Esophagus squamous epithelium (tissue), 5 donors: ENCODE results near the gene CACNB4. TPM values are rescaled to one million over a fixed set of nuclear protein-coding genes. Genes with fewer than 3 reads are reported as not detected.
"Not testable (repeated sequence)": the region's sequence is repeated elsewhere in the genome, so short reads cannot be mapped to it uniquely, and the experiment has no call there.

Source experiments
- DNase-seq: peaks from one replicate; lab custom pipeline; 2025; lab: John Stamatoyannopoulos, UW
- H3K27ac ChIP-seq, 4 donors: fragments of 200-600 bp; sonication (generic); one replicate each; pipeline ENCODE4 v1.5.1; 2016 to 2019; ENCODE audit warnings: mild to moderate bottlenecking in 1 of 4
- H3K27me3 ChIP-seq, 4 donors: fragments of 200-600 bp; sonication (generic); 1 replicate in 3 of 4; 2 replicates in 1 of 4; pipeline versions ENCODE4 v1.5.1 to v1.6.0; 2017 to 2021; ENCODE audit warnings: antibody characterized with exemption in 1 of 4
- H3K36me3 ChIP-seq, 3 donors: fragments of 200-600 bp; sonication (generic); one replicate each; pipeline ENCODE4 v1.5.1; 2016 to 2019
- H3K4me1 ChIP-seq, 3 donors: fragments of 200-600 bp; sonication (generic); one replicate each; pipeline ENCODE4 v1.5.1; 2017 to 2019
- H3K4me3 ChIP-seq, 4 donors: fragments of 200-600 bp; sonication (generic); 1 replicate in 3 of 4; 2 replicates in 1 of 4; pipeline ENCODE4 v1.5.1; 2016 to 2019; ENCODE audit warnings: mild to moderate bottlenecking in 2 of 4, moderate library complexity in 1 of 4
- H3K9me3 ChIP-seq, 3 donors: fragments of 200-600 bp; sonication (generic); one replicate each; pipeline ENCODE4 v1.5.1; 2016 to 2019
- POLR2A ChIP-seq, 4 donors: fragments of 450-650 bp; IDR thresholded peaks; one replicate each; pipeline ENCODE4 v1.6.1; 2017; ENCODE audit warnings: antibody characterized with exemption in 4 of 4, mild to moderate bottlenecking in 4 of 4, moderate library complexity in 3 of 4
- WGBS, 2 donors: methylation state at CpG; one replicate each; pipeline ENCODE4 v1.1.5; 2018; 5-methylcytosine and 5-hydroxymethylcytosine counted together
- intact Hi-C: fragments of 100-400 bp; cut with DNase I; formaldehyde crosslinking; loops from one replicate; pipeline ENCODE4 v1.15.0; 2022
- total RNA-seq, 4 donors: library from RNA; depleted of rRNA; stranded (reverse); fragments of >200 nt; gene quantifications; one replicate each; pipeline ENCODE4 v1.1.0, GENCODE V29; 2016
- TF ChIP-seq, protein P1 (sequence below), 6 experiments: fragments of 450-650 bp in 4 of 6; fragments of 200-600 bp in 2 of 6; sonication (generic) in 2 of 6; IDR thresholded peaks; one replicate each; pipeline ENCODE4 v1.5.1; 2016 to 2019; ENCODE audit warnings: antibody characterized with exemption in 6 of 6, mild to moderate bottlenecking in 4 of 6, moderate library complexity in 4 of 6
- donor health status: DM: yes; HTN: yes; CAD: no.

Gene CACNB4
- total RNA-seq, 4 donors from 2014 or later = 6.1 to 11.1 (median 7.2) TPM

DNA sequence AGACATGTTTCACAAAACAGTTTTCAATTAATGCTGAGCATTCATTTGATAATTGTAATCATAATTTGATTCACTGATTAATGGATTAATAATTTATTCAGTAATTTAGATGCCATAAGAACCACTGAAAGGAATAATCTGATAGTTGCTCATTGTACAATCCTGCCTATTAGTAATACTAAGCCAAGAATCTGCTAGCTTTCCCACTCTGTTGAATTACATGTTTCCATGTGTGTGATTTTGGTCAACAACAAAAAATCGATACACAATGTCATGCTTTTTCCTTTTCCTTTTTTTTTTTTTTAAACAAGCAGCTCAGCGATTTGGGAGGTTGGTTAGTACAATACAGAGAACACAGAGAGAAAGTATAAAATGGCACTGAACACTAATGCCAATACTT is 296.5 kb downstream of the CACNB4 start:
- Histone ChIP-seq H3K27me3 (no peaks in the 10 kb centered on the region), H3K27ac (no peak overlapping the region), H3K4me3 (no peak overlapping the region), H3K9me3 (no peaks in the 10 kb centered on the region), H3K4me1 (no peaks in the 10 kb centered on the region), H3K36me3 (peaks cover 0 to 68% (median 0%) of the 10 kb centered on the region in 3 donors)
- WGBS, 2 donors = 86 to 94% methylated on average over 2 of the region's 2 CpGs
- DNase-seq = no peak
- intact Hi-C loops = no loop called here
- TF ChIP-seq POLR2A (IDR thresholded peaks at IDR 0.05) = no peak
- TF ChIP-seq, protein P1, sequence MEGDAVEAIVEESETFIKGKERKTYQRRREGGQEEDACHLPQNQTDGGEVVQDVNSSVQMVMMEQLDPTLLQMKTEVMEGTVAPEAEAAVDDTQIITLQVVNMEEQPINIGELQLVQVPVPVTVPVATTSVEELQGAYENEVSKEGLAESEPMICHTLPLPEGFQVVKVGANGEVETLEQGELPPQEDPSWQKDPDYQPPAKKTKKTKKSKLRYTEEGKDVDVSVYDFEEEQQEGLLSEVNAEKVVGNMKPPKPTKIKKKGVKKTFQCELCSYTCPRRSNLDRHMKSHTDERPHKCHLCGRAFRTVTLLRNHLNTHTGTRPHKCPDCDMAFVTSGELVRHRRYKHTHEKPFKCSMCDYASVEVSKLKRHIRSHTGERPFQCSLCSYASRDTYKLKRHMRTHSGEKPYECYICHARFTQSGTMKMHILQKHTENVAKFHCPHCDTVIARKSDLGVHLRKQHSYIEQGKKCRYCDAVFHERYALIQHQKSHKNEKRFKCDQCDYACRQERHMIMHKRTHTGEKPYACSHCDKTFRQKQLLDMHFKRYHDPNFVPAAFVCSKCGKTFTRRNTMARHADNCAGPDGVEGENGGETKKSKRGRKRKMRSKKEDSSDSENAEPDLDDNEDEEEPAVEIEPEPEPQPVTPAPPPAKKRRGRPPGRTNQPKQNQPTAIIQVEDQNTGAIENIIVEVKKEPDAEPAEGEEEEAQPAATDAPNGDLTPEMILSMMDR (IDR thresholded peaks at IDR 0.05) = no peak

DNA sequence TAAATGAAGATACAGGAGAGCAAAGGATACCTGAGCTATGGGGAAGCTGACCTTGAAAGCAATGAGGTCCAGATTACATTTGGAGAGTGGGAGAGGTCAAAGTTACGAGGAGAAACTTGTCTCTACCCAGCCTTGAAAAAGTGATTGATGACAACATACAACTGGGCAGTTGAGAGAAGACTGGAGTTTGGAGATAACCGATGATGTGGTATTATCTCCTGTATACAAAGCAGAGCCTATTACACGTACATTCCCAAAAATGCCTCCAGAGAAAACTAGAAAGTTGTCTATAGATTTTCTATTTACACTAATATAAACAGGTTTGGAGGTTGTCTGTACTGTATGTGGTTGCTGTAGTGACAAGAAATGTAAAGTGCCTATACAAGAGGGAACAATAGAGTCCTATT is 299.0 kb downstream of the CACNB4 start:
- Histone ChIP-seq H3K4me1 (no peaks in the 10 kb centered on the region), H3K9me3 (no peaks in the 10 kb centered on the region), H3K27ac (no peak overlapping the region), H3K27me3 (no peaks in the 10 kb centered on the region), H3K4me3 (no peak overlapping the region), H3K36me3 (peaks cover 0 to 46% (median 0%) of the 10 kb centered on the region in 3 donors)
- intact Hi-C loops = no loop called here
- WGBS, 2 donors = 88 to 91% methylated on average over 3 of the region's 3 CpGs
- no peak for TF ChIP-seq POLR2A (IDR thresholded peaks at IDR 0.05)
- TF ChIP-seq, protein P1 (IDR thresholded peaks at IDR 0.05) = no peak
- no peak for DNase-seq

DNA sequence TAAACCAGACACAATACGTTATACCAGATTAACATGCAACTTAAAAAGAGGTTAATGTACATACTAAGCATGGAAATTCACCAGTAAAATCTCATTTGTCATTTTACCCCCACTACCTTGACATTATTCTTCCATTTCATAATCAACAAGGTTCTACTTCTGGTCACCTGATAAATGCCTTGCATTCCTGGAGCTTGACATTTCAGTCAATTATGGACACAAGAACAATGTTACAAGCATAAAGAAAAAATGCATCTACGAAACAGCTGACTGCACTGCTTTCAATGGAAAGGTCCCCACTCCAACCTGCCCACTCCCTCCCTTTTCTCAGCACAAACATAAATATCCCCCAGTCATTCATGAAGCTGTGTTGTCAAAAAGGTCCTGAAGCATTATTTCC is 302.1 kb downstream of the CACNB4 start:
- intact Hi-C loops = no loop called here
- H3K4me1 ChIP-seq = no peaks in the 10 kb centered on the region
- TF ChIP-seq POLR2A (IDR thresholded peaks at IDR 0.05) = no peak
- TF ChIP-seq, protein P1 (IDR thresholded peaks at IDR 0.05) = no peak
- H3K4me3 ChIP-seq = no peak overlapping the region
- no peaks in the 10 kb centered on the region for H3K27me3 ChIP-seq
- DNase-seq = no peak
- no peaks in the 10 kb centered on the region for H3K9me3 ChIP-seq
- H3K36me3 ChIP-seq = peaks cover 0 to 41% (median 0%) of the 10 kb centered on the region in 3 donors
- H3K27ac ChIP-seq = no peak overlapping the region
- 95 to 100% methylated on average over 2 of the region's 2 CpGs for WGBS, 2 donors

DNA sequence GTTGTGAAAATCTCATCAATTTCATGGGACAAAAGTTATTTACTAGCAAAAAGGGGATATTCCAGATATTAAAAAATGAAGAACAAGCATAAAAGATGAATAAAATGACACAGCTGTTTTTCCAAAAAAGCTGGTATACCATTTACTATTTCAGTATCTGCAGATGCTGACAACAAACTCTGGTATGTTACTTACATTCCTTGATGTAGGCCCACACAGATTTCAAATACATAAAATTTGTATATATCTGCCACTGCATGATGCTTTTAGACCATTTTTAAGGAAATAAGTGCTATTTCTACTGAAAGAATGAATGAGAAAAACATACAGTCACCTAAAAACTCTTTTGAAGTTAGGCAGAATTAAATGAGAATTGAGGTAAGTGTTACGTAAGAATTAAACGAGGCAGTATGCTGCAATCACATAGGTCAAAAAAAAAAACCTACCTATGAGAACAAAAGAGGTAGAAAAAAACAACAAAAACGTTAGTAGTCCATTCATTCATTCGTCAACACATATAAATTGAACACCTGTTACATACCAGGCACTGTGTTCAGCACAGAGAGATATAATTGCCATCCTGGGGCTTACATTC is 303.1 kb downstream of the CACNB4 start:
- Histone ChIP-seq H3K27me3 (no peaks in the 10 kb centered on the region), H3K4me1 (no peaks in the 10 kb centered on the region), H3K36me3 (peaks cover 0 to 43% (median 0%) of the 10 kb centered on the region in 3 donors), H3K27ac (no peak overlapping the region), H3K4me3 (no peak overlapping the region), H3K9me3 (no peaks in the 10 kb centered on the region)
- 52 to 67% methylated on average over 4 of the region's 4 CpGs for WGBS, 2 donors
- DNase-seq = no peak
- intact Hi-C loops = no loop called here
- no peak for TF ChIP-seq POLR2A (IDR thresholded peaks at IDR 0.05)
- TF ChIP-seq, protein P1 (IDR thresholded peaks at IDR 0.05) = no peak

DNA sequence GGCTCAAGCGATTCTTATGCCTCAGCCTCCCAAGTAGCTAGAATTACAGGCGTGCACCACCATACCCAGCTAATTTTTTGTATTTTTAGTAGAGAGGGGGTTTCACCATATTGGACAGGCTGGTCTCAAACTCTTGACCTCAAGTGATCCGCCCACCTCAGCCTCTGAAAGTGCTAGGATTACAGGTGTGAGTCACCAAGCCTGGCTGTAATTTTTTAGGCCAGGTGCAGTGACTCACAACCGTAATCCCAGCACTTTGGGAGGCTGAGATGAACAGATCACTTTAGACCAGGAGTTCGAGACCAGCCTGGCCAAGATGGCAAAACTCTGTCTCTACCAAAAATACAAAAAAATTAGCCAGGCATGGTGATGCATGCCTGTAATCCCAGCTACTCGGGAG is 304.4 kb downstream of the CACNB4 start:
- H3K4me1 ChIP-seq, DNase-seq, H3K9me3 ChIP-seq, H3K27me3 ChIP-seq, H3K4me3 ChIP-seq, H3K27ac ChIP-seq, intact Hi-C loops: not testable (repeated sequence)
- WGBS, 2 donors = 97 to 100% methylated on average over 3 to 5 of the region's 6 CpGs
- H3K36me3 ChIP-seq = peaks cover 0 to 35% (median 0%) of the 10 kb centered on the region in 3 donors
